Measurements from ENCODE around the gene SLC25A26.

Gene SLC25A26

DNA sequence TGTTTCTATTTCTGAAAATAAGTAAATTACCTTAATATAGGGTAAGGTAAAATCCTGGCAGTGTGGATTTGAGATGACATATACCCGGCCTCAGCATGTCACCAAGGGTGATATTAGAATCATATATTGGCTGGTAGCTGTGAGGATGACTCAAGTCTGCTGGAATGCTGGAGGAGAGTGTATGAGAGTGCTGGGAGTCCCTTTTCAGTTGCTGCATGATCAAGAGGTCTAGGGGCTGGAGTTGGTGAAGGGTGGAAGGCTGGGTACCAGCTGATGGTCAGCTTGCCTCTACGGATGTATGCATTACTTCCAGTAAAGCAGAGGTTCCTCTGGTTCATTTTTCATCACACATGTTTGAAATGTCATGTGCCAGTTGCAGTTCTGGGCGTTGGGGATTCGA, 40.6 kb downstream of the SLC25A26 start:
- Mint-ChIP-seq H3K36me3 (ENCODE audit: low read depth) (peaks cover 13% of the 10 kb centered on the region), H3K9me3 (no peaks in the 10 kb centered on the region), H3K4me3 (no peak overlapping the region), H3K27me3 (ENCODE audit: low read depth) (no peaks in the 10 kb centered on the region), H3K4me1 (peaks cover 9% of the 10 kb centered on the region), H3K27ac (no peak overlapping the region)
- TF ChIP-seq, protein P1, sequence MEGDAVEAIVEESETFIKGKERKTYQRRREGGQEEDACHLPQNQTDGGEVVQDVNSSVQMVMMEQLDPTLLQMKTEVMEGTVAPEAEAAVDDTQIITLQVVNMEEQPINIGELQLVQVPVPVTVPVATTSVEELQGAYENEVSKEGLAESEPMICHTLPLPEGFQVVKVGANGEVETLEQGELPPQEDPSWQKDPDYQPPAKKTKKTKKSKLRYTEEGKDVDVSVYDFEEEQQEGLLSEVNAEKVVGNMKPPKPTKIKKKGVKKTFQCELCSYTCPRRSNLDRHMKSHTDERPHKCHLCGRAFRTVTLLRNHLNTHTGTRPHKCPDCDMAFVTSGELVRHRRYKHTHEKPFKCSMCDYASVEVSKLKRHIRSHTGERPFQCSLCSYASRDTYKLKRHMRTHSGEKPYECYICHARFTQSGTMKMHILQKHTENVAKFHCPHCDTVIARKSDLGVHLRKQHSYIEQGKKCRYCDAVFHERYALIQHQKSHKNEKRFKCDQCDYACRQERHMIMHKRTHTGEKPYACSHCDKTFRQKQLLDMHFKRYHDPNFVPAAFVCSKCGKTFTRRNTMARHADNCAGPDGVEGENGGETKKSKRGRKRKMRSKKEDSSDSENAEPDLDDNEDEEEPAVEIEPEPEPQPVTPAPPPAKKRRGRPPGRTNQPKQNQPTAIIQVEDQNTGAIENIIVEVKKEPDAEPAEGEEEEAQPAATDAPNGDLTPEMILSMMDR (IDR thresholded peaks at IDR 0.05; ENCODE audit: unreplicated experiment in 3 of 3) = no peak

DNA sequence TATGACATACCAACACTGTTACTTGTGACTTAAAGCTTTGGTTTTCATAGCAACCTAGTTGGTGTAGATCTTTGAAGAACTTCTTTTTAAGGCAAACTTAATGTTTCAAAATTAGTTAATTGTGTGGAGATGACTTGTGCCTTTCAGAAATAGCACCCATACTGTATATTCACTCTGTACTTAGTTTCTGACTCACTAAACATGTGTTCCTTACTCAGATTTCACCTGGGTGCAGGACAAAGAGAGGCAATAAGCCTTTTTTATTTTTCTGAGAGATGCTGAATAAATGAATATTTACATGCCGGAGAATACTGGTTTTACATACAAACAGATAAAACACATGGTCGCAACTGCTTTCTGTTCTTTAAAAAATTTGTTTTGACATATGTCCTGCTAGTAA, 44.8 kb downstream of the SLC25A26 start:
- Mint-ChIP-seq H3K27me3 (ENCODE audit: low read depth) (no peaks in the 10 kb centered on the region), H3K36me3 (ENCODE audit: low read depth) (peaks cover 24% of the 10 kb centered on the region), H3K9me3 (no peaks in the 10 kb centered on the region), H3K4me1 (peaks cover 38% of the 10 kb centered on the region), H3K4me3 (no peak overlapping the region), H3K27ac (no peak overlapping the region)
- TF ChIP-seq, protein P1 (IDR thresholded peaks at IDR 0.05; ENCODE audit: unreplicated experiment in 3 of 3) = no peak

DNA sequence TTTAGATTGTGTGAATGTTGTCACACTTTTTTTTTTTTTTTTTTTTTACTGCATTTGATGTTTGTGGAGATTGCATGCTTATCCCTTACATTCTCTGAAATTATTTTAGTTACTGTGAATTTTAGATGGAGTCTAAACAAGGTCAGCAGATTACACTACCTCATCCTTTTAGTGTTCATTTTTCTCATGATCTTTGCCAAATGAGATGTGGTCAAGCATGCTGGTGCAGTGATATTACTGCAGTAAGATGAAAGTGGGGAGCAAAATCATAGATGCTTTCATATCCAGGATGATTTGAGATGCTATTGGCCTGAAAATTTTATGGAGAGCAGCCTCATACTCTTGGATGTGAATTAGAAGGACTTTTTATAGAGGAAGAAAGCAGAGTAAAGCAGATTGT, 45.8 kb downstream of the SLC25A26 start:
- H3K27ac Mint-ChIP-seq = no peak overlapping the region
- no peaks in the 10 kb centered on the region for H3K27me3 Mint-ChIP-seq (ENCODE audit: low read depth)
- TF ChIP-seq, protein P1 (IDR thresholded peaks at IDR 0.05; ENCODE audit: unreplicated experiment in 3 of 3) = no peak
- peaks cover 44% of the 10 kb centered on the region for H3K4me1 Mint-ChIP-seq
- no peaks in the 10 kb centered on the region for H3K9me3 Mint-ChIP-seq
- H3K4me3 Mint-ChIP-seq = no peak overlapping the region
- peaks cover 19% of the 10 kb centered on the region for H3K36me3 Mint-ChIP-seq (ENCODE audit: low read depth)

DNA sequence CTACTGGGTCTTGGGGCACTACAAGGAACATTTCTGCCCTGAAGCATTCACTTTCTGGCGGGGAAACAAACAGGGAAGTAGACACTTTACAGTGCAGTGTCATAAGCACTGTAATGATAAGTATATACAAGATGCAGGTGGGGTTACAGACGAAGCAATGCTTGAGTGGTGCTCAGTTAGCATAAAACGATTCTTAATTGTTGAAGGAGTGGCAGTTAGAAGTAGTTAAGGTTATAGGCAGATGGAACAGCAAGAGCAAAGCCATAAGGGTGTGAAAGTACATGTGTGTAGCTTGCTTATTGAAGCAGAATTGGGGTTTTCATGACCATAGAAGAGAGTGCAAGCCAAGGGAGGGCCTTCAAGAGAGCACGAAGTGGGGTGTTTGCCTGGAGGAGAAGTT, 46.2 kb downstream of the SLC25A26 start:
- Mint-ChIP-seq H3K4me3 (no peak overlapping the region), H3K4me1 (peaks cover 44% of the 10 kb centered on the region)

DNA sequence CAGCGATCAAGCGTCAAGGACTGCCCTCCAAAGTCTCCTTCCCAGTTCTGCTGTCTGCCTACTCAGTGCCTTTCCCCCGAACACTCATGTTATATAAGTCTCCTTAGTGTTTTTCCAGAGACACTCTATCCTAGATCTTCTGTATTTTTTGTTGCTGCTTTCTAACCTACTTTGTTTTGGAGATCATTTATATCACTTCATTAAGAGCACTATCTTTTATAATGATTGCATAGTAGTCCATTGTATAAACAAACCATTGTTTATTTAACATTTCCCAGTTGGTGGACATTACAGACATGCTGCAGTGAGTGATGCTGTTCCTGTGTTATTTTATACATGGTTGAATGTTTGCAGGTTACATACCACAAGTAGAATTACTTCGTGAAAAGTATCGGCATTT, 47.1 kb downstream of the SLC25A26 start:
- H3K27ac Mint-ChIP-seq = no peak overlapping the region
- TF ChIP-seq, protein P1 (IDR thresholded peaks at IDR 0.05; ENCODE audit: unreplicated experiment in 3 of 3) = no peak
- H3K9me3 Mint-ChIP-seq = no peaks in the 10 kb centered on the region
- H3K4me1 Mint-ChIP-seq = peaks cover 44% of the 10 kb centered on the region
- no peaks in the 10 kb centered on the region for H3K27me3 Mint-ChIP-seq (ENCODE audit: low read depth)
- no peak overlapping the region for H3K4me3 Mint-ChIP-seq
- peaks cover 19% of the 10 kb centered on the region for H3K36me3 Mint-ChIP-seq (ENCODE audit: low read depth)

More for the DNA sequence above, 46.2 kb downstream of the SLC25A26 start:
- TF ChIP-seq, protein P1 (IDR thresholded peaks at IDR 0.05; ENCODE audit: unreplicated experiment in 3 of 3) = no peak
- no peaks in the 10 kb centered on the region for H3K9me3 Mint-ChIP-seq
- no peaks in the 10 kb centered on the region for H3K27me3 Mint-ChIP-seq (ENCODE audit: low read depth)
- no peak overlapping the region for H3K27ac Mint-ChIP-seq
- H3K36me3 Mint-ChIP-seq (ENCODE audit: low read depth) = peaks cover 19% of the 10 kb centered on the region

DNA sequence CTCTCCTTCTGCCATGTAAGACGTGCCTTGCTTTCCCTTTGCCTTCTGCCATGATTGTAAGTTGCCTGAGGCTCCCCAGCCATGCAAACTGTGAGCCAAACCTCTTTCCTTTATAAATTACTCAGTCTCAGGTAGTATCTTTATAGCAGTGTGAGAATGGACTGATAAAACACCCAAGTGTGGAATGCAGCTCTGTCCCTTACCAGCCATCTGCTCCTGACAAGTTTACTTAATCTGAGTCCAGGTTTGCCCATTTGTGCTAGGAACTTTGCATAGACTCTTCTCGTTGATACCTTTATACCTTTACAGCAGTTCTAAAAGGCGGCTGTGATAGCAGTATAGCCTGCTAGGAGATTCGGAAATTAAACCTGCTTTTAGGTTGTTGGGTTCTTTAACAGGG, 48.1 kb downstream of the SLC25A26 start:
- H3K4me3 Mint-ChIP-seq = no peak overlapping the region
- H3K4me1 Mint-ChIP-seq = peaks cover 44% of the 10 kb centered on the region
- H3K36me3 Mint-ChIP-seq (ENCODE audit: low read depth) = peaks cover 19% of the 10 kb centered on the region
- H3K27ac Mint-ChIP-seq = peak overlapping the region in 1 of 3 experiments; percentile 21
- H3K27me3 Mint-ChIP-seq (ENCODE audit: low read depth) = no peaks in the 10 kb centered on the region
- TF ChIP-seq, protein P1 (IDR thresholded peaks at IDR 0.05; ENCODE audit: unreplicated experiment in 3 of 3) = no peak
- no peaks in the 10 kb centered on the region for H3K9me3 Mint-ChIP-seq
